Measurements from ENCODE around the gene ITPRIP.

DNA sequence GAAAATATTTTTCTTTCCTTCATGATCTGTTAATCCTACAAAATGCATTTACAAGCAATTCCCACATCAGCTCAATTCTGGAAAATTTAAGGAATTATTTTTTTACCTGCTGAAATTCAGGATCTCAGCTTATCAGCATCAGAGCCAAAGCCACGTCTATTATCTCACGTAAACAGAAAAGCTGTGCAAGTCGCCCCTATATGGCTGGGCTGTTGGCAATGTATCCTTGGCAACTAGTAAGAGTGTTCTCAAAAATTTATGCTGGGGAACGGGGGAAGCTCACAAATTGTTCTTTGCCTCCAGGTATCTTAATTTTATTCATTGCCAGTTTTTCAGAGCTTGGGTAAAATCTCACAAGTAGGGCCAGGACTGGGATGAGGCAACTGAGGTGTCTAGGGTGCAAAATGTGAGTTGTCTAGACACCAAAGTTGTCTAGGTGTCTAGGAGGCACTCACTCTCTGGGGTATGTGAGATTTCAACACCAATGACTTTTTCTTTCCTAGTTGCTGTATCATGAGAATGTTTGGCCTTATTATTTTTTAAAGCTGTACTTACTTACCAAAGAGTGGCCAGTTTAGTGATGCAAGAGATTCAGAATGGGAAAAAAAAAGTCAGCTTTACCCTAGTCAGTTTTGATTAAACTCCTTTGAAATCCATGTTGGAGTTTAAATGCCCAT lies 64.2 kb downstream of the ITPRIP start:
- no peak for TF ChIP-seq POLR2AphosphoS5 (IDR thresholded peaks at IDR 0.05; ENCODE audit: low read depth, low read length)
- TF ChIP-seq POLR2A (IDR thresholded peaks at IDR 0.05; ENCODE audit: low read depth, low read length) = no peak
- TF ChIP-seq POU2F2 (IDR thresholded peaks at IDR 0.05; ENCODE audit: low read depth, low read length) = no peak
- no peak for TF ChIP-seq PAX5 (IDR thresholded peaks at IDR 0.05; ENCODE audit: insufficient read depth, low read length, severe bottlenecking)
- no peak for TF ChIP-seq TAF1 (IDR thresholded peaks at IDR 0.05; ENCODE audit: low read depth, low read length)
- TF ChIP-seq SPI1 (IDR thresholded peaks at IDR 0.05; ENCODE audit: low read depth, low read length) = no peak

All from GM12891 (cell line).